NOMO-1 treated with DMSO at 0.1 percent for 48 hours (cell line): ENCODE data around the gene FAM209A.
A peak's percentile ranks its signal among the peaks of the same experiment; 100 is the strongest.
"Not testable (repeated sequence)": the region's sequence is repeated elsewhere in the genome, so short reads cannot be mapped to it uniquely, and the experiment has no call there.

ENCODE experiments used
- DNase-seq: peaks from one replicate; lab custom pipeline; 2025; ENCODE audit not compliant: unreplicated experiment; lab: John Stamatoyannopoulos, UW

FAM209A gene

GRCh38 chr20:56537997-56538396 is 13.5 kb downstream of the FAM209A start:
- DNase-seq = no peak

GRCh38 chr20:56540415-56540814 is 15.9 kb downstream of the FAM209A start:
- DNase-seq = no peak

DNA sequence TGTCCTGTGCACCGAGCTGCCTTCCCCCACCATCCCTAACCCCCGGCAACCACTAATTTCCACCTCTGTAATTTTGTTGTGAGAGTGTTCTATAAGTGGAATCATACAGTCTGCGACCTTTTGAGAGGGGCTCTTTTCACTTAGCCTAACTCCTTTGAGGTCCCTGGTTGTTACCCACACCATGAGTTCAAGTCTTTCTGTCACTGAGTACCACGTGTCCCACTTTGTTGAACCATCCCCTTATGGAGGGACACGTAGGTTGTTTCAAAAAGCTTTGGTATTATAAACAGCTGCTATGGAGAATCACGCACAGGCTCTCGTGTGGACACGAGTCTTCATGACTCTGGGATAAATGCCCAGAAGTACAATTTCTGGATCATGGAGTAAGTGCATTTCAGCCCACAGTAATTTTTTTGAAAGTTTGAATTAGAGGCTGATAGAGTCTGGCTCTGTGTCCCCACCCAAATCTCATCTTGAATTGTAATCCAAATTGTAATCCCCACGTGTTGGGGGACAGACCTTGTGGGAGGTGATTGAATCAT is 18.0 kb downstream of the FAM209A start:
- DNase-seq = no peak

- no peak for DNase-seq
These were observed 27.0 kb downstream of the FAM209A start for GRCh38 chr20:56551571-56551970.

- DNase-seq = peak; percentile 48
These were observed 28.5 kb downstream of the FAM209A start for GRCh38 chr20:56552911-56553629.

DNA sequence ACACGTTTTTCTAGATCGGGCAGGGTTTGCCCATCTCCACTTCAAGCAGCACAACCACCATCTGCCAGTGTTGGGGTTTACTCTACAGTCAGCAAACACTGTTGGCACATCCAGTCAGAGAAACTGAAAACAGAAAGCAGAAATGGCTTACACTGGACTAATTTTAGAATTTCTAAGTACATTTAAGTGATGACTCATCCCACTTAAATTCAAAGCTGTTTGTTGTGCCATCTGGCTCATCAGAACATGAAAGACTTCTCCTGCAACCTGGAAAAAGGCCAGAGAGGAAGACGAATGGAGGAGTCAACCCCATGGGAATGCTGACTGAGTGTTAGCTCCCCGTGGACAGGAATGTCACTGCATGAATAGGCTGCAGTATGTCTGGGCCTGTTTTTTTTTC is 30.3 kb downstream of the FAM209A start:
- DNase-seq = peak; percentile 96

DNA sequence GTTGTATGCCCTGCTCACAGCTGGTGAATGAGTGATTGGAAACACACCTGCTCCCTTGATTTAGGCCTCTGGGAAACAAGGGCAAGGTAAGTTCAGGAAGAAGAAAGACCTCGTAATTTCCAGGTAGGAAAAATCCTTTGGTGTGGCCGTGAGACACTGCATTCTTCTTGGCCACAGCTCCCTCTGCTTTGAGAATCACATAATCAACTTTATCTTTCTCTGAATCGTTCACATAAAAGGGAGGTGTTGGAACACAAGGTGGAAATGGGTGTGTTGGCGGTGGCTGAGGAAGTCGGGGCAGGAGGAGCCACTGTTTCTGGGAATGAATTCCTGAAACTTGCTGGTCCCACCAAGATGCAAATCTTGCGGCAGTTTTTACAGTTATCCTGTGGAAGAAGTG is 34.4 kb downstream of the FAM209A start:
- no peak for DNase-seq

DNA sequence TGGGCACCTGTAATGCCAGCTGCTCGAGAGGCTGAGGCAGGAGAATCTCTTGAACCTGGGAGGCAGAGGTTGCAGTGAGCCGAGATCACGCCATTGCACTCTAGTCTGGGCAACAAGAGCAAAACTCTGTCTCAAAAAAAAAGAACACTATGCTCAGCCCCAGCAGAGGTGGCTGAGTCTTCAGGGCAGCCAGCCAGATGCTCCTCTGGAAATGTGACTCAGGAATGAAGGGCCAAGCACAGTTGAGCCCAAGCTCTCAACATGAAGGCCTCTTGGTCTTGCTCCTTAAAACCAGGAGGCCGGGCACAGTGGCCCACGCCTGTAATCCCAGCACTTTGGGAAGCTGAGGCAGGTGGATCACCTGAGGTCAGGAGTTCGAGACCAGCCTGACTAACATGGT is 40.0 kb downstream of the FAM209A start:
- DNase-seq = not testable (repeated sequence)

DNA sequence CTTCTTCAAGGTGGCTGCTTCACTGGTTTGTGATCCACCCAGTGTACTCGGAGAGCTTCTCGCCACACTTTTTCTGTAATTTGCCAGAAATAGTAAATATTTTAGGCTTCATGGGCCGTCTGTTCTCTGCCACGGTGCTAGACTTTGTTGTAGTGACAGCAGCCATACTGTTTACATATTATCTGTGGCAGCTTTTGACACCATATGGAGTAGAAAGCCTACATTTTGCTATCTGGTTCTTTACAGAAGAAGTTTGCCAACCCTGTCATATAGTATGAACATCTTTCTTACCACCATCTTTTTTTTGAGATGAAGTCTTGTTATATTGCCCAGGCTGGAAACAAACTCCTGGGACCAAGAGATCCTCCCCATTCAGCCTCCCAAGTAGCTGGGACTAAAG is 41.0 kb downstream of the FAM209A start:
- DNase-seq = no peak

DNA sequence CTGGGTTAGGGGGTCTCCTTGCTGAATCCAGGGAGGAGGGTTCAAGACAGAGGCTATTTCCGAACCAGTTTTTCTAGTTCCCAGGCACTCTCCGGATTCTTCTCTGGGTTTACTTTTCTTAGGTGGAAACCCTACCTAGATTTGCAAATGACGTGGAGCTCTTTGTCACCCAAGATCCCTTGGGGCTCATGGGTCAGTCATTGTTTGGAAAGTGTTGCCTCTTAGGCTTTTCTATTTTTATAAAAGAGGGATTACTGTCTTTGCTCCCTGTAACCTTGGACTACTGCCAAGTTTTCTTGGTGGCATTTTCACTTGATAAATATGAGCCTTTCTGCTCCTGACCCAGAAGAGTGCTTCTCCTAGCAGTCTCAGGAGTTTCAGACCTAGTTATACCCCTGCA is 42.1 kb downstream of the FAM209A start:
- DNase-seq = no peak

DNA sequence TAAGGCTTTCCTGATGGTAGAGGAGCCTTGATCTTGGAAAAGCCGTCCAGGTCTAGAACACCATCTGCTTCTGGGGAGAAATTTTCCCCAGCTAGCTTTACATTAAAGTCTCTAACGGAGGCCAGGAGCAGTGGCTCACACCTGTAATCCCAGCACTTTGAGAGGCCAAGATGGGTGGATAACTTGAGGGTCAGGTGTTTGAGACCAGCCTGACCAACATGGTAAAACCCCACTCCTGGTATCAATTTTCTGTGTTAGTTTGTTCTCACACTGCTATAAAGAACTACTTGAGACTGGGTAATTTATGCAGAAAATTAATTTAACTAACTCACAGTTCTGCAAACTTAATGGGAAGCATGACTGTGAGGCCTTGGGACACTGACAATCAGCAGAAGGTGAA is 46.3 kb downstream of the FAM209A start:
- DNase-seq = no peak

- DNase-seq = no peak
These were observed 47.6 kb downstream of the FAM209A start for GRCh38 chr20:56572172-56572571.

DNA sequence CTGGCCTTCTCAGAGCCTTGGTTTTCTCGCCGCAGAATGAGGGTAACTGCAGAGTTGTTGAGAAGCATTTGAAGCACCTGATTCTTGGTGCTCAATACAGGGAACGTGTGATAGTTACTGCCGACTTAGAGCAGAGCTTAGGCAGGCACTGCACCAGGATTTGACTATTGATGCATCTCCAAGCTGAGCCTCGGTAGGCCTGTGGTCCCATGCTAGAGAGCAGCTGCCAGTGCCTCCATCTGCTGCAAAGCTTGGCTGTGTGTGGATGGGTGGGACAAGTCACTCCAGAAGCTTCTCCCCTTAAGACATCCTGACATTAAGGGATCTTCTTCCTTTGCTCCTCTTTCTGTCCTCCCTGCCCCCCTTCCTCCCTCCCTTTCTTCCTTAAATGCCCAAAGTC is 49.4 kb downstream of the FAM209A start:
- no peak for DNase-seq

DNA sequence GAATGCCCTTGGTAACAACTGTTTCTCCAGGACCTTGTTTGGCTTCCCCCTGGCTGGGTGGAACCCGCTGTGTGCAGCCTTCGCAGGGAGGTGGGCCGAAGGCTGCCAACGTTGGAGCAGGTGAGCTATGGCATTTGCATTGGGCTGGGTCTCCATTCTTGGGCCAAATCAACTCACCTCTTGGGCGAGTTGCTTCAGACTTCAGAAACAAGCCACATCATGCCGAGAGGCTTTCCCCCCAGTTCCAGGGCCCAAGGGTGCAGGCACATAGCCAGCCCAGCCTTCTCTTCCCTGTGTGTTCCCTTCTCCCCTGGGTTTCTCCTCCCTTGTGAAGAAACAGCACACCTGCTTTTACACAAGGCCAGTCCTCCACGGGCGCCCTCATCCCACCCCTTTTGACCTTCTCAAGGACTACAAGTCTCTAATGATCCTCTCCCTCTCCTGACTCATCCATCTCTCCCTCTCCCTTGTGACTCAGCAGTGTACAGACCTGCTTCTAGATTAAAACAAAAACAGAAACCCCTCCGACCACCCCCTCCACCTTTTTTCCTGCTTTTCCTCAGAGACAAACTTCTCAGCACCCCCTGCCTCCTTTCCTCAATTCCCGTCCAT is 50.1 kb downstream of the FAM209A start:
- no peak for DNase-seq

DNA sequence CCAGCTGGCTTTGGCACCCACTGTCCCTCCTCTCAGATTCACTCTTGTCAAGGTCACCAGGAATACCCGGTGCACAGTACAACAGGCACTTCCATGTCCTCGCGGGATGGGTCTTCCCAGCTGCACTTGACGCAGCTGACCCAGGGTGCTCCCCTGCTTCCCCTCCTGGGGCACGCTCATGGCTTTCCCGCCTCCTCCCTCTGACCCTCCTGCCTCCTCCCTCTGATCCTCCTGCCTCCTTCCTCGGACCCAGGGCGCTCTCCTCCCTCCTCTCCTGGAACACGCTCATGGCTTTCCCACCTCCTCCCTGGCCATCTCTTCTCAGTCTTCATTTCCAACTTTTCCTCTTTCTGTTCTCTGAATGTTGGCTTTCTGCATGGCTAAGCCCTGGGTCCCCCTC is 50.6 kb downstream of the FAM209A start:
- DNase-seq = no peak
